Measurements from ENCODE around the gene GFY.

DNA sequence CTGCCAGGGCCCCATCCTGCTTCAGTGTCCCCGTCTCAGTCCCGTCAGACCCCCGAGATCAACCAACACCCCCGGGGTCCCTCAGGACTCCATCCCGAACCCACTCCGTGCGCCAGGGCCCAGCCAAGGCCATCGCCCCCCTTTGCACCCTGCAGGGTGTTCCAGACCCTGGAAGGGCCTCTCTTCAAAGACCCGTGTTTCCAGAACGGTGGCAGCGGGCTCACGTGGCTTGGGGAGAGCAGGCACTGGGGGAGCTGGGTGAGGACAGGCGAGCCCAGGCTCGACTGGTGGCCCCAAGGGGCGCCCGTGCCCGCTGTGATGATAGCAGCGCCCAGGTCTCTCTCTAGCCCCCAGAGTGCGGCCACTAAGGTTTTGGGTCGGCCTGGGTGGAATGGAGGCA, 35.8 kb upstream of the GFY start:
- TF ChIP-seq, protein P1, sequence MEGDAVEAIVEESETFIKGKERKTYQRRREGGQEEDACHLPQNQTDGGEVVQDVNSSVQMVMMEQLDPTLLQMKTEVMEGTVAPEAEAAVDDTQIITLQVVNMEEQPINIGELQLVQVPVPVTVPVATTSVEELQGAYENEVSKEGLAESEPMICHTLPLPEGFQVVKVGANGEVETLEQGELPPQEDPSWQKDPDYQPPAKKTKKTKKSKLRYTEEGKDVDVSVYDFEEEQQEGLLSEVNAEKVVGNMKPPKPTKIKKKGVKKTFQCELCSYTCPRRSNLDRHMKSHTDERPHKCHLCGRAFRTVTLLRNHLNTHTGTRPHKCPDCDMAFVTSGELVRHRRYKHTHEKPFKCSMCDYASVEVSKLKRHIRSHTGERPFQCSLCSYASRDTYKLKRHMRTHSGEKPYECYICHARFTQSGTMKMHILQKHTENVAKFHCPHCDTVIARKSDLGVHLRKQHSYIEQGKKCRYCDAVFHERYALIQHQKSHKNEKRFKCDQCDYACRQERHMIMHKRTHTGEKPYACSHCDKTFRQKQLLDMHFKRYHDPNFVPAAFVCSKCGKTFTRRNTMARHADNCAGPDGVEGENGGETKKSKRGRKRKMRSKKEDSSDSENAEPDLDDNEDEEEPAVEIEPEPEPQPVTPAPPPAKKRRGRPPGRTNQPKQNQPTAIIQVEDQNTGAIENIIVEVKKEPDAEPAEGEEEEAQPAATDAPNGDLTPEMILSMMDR (IDR thresholded peaks at IDR 0.05): no peak
- no peak for TF ChIP-seq POLR2A (IDR thresholded peaks at IDR 0.05)

All from right lobe of liver (tissue), 4 donors.